GM21717 (cell line): ENCODE results near the gene POLN.

ENCODE experiments used
- ATAC-seq: cut with Tn5 transposase; IDR thresholded peaks from one replicate; pipeline ENCODE4 v1.9.1; 2021; ENCODE audit warnings: mild to moderate bottlenecking, moderate library complexity; ENCODE audit not compliant: unreplicated experiment

Gene POLN

GRCh38 chr4:2126309-2127043 is 115.4 kb downstream of the POLN start:
- ATAC-seq: no peak

GRCh38 chr4:2125831-2126230 is 116.1 kb downstream of the POLN start:
- ATAC-seq: no peak

GRCh38 chr4:2125023-2125422 is 116.9 kb downstream of the POLN start:
- no peak for ATAC-seq

GRCh38 chr4:2116687-2117400 is 125.1 kb downstream of the POLN start:
- no peak for ATAC-seq

- ATAC-seq: no peak
Observed at GRCh38 chr4:2105559-2105958, 136.4 kb downstream of the POLN start.

GRCh38 chr4:2104556-2105345 is 137.2 kb downstream of the POLN start:
- no peak for ATAC-seq

- no peak for ATAC-seq
Observed at GRCh38 chr4:2103843-2104547, 137.9 kb downstream of the POLN start.

GRCh38 chr4:2103127-2103842 is 138.6 kb downstream of the POLN start:
- no peak for ATAC-seq

GRCh38 chr4:2102045-2102883 is 139.7 kb downstream of the POLN start:
- ATAC-seq: no peak

GRCh38 chr4:2101346-2102044 is 140.4 kb downstream of the POLN start:
- ATAC-seq: no peak

- ATAC-seq: no peak
Observed at GRCh38 chr4:2096073-2096609, 145.8 kb downstream of the POLN start.

GRCh38 chr4:2095236-2096072 is 146.5 kb downstream of the POLN start:
- no peak for ATAC-seq

GRCh38 chr4:2094545-2094944 is 147.4 kb downstream of the POLN start:
- ATAC-seq: no peak

- ATAC-seq: no peak
Observed at GRCh38 chr4:2093265-2093664, 148.7 kb downstream of the POLN start.

GRCh38 chr4:2092669-2093053 is 149.3 kb downstream of the POLN start:
- ATAC-seq: no peak

- no peak for ATAC-seq
Observed at GRCh38 chr4:2091990-2092668, 149.8 kb downstream of the POLN start.

GRCh38 chr4:2090642-2091041 is 151.3 kb downstream of the POLN start:
- no peak for ATAC-seq
